ENCODE results near the gene MT1M. TPM values are rescaled to one million over a fixed set of nuclear protein-coding genes. Genes with fewer than 3 reads are reported as not detected.
A peak's percentile ranks its signal among the peaks of the same experiment; 100 is the strongest.
"Not testable (repeated sequence)": the region's sequence is repeated elsewhere in the genome, so short reads cannot be mapped to it uniquely, and the experiment has no call there.

The MT1M gene
- total RNA-seq, 2 donors from 2014 or later = 0.36 TPM; not detected in 1

- Mint-ChIP-seq H3K27ac (peak overlapping the region; percentile 93), H3K9me3 (no peaks in the 10 kb centered on the region), H3K4me3 (peak overlapping the region; percentile 71), H3K4me1 (ENCODE audit: low read depth in 2 of 2) (peaks cover 51 to 56% of the 10 kb centered on the region in 2 donors), H3K36me3 (peaks cover 4% of the 10 kb centered on the region), H3K27me3 (peaks cover 0 to 4% of the 10 kb centered on the region in 2 donors)
- DNase-seq (ENCODE audit: low spot score) = no peak
- ATAC-seq = no peak
These were observed 18.8 kb upstream of the MT1M start for GRCh38 chr16:56613706-56614105.

GRCh38 chr16:56614549-56614991 is 17.9 kb upstream of the MT1M start:
- peak overlapping the region; percentile 93 for H3K27ac Mint-ChIP-seq

GRCh38 chr16:56615353-56615752 is 17.1 kb upstream of the MT1M start:
- Mint-ChIP-seq H3K27me3 (peaks cover 2 to 8% of the 10 kb centered on the region in 2 donors), H3K9me3 (no peaks in the 10 kb centered on the region), H3K36me3 (no peaks in the 10 kb centered on the region), H3K4me1 (ENCODE audit: low read depth in 2 of 2) (peaks cover 36 to 47% of the 10 kb centered on the region in 2 donors), H3K27ac (peak overlapping the region; percentile 93), H3K4me3 (peak overlapping the region; percentile 30)
- ATAC-seq (no peak), DNase-seq (ENCODE audit: low spot score) (no peak)

More at GRCh38 chr16:56614549-56614991, 17.9 kb upstream of the MT1M start:
- Mint-ChIP-seq H3K4me1 (ENCODE audit: low read depth in 2 of 2) (peaks cover 42 to 52% of the 10 kb centered on the region in 2 donors), H3K9me3 (no peaks in the 10 kb centered on the region), H3K27me3 (peaks cover 1 to 8% of the 10 kb centered on the region in 2 donors), H3K36me3 (no peaks in the 10 kb centered on the region), H3K4me3 (peak overlapping the region; percentile 71)
- ATAC-seq = peak; percentile 9 to 79
- no peak for DNase-seq (ENCODE audit: low spot score)

GRCh38 chr16:56616608-56617211 is 15.7 kb upstream of the MT1M start:
- Mint-ChIP-seq H3K4me1 (ENCODE audit: low read depth in 2 of 2) (peaks cover 24 to 34% of the 10 kb centered on the region in 2 donors), H3K27me3 (peaks cover 2 to 8% of the 10 kb centered on the region in 2 donors), H3K4me3 (peak overlapping the region; percentile 61), H3K9me3 (no peaks in the 10 kb centered on the region), H3K27ac (no peak overlapping the region), H3K36me3 (no peaks in the 10 kb centered on the region)
- DNase-seq (ENCODE audit: low spot score) (no peak), ATAC-seq (peak in 1 of 2 donors; percentile 12)

GRCh38 chr16:56617212-56618085 is 15.0 kb upstream of the MT1M start:
- peak; percentile 76 to 95 for ATAC-seq
- H3K27ac Mint-ChIP-seq = peak overlapping the region in 1 of 2 donors; percentile 64
- peaks cover 24 to 31% of the 10 kb centered on the region in 2 donors for H3K4me1 Mint-ChIP-seq (ENCODE audit: low read depth in 2 of 2)
- no peaks in the 10 kb centered on the region for H3K36me3 Mint-ChIP-seq
- no peaks in the 10 kb centered on the region for H3K9me3 Mint-ChIP-seq
- peaks cover 2 to 8% of the 10 kb centered on the region in 2 donors for H3K27me3 Mint-ChIP-seq
- DNase-seq (ENCODE audit: low spot score) = peak; percentile 80
- peak overlapping the region; percentile 61 for H3K4me3 Mint-ChIP-seq

GRCh38 chr16:56618138-56618537 is 14.3 kb upstream of the MT1M start:
- no peak for DNase-seq (ENCODE audit: low spot score)
- Mint-ChIP-seq H3K4me3 (no peak overlapping the region), H3K36me3 (no peaks in the 10 kb centered on the region), H3K27ac (no peak overlapping the region), H3K27me3 (peaks cover 2 to 8% of the 10 kb centered on the region in 2 donors), H3K4me1 (ENCODE audit: low read depth in 2 of 2) (peaks cover 24 to 30% of the 10 kb centered on the region in 2 donors), H3K9me3 (no peaks in the 10 kb centered on the region)
- no peak for ATAC-seq

- peaks cover 9 to 15% of the 10 kb centered on the region in 2 donors for H3K27me3 Mint-ChIP-seq
- peaks cover 14% of the 10 kb centered on the region in 2 donors for H3K4me1 Mint-ChIP-seq (ENCODE audit: low read depth in 2 of 2)
- no peaks in the 10 kb centered on the region for H3K9me3 Mint-ChIP-seq
- DNase-seq (ENCODE audit: low spot score) (no peak), ATAC-seq (no peak)
- H3K4me3 Mint-ChIP-seq = no peak overlapping the region
- no peaks in the 10 kb centered on the region for H3K36me3 Mint-ChIP-seq
- H3K27ac Mint-ChIP-seq = no peak overlapping the region
These were observed 12.0 kb upstream of the MT1M start for GRCh38 chr16:56620339-56620897.

GRCh38 chr16:56621665-56622445 is 10.6 kb upstream of the MT1M start:
- H3K9me3 Mint-ChIP-seq; H3K4me3 Mint-ChIP-seq; DNase-seq (ENCODE audit: low spot score); H3K36me3 Mint-ChIP-seq; ATAC-seq: not testable (repeated sequence)
- peaks cover 10 to 19% of the 10 kb centered on the region in 2 donors for H3K4me1 Mint-ChIP-seq (ENCODE audit: low read depth in 2 of 2)
- H3K27ac Mint-ChIP-seq = peak overlapping the region in 1 of 2 donors; percentile 20
- peaks cover 9 to 15% of the 10 kb centered on the region in 2 donors for H3K27me3 Mint-ChIP-seq

GRCh38 chr16:56623184-56623583 is 9.3 kb upstream of the MT1M start:
- H3K4me1 Mint-ChIP-seq (ENCODE audit: low read depth in 2 of 2) = peaks cover 7 to 15% of the 10 kb centered on the region in 2 donors
- ATAC-seq; H3K4me3 Mint-ChIP-seq; H3K27ac Mint-ChIP-seq; H3K9me3 Mint-ChIP-seq; DNase-seq (ENCODE audit: low spot score); H3K36me3 Mint-ChIP-seq: not testable (repeated sequence)
- peaks cover 9 to 15% of the 10 kb centered on the region in 2 donors for H3K27me3 Mint-ChIP-seq

- no peaks in the 10 kb centered on the region for H3K9me3 Mint-ChIP-seq
These were observed 8.8 kb upstream of the MT1M start for GRCh38 chr16:56623637-56624036.

GRCh38 chr16:56625140-56625942 is 7.1 kb upstream of the MT1M start, which contains the start of gene MT1E:
TSS of gene MT1E (plus strand) at chr16:56625781. CDS start at chr16:56625852, 71 bp downstream.
- peak; percentile 80 for DNase-seq (ENCODE audit: low spot score)
- peaks cover 7 to 16% of the 10 kb centered on the region in 2 donors for H3K27me3 Mint-ChIP-seq

More at GRCh38 chr16:56623637-56624036, 8.8 kb upstream of the MT1M start:
- Mint-ChIP-seq H3K36me3 (no peaks in the 10 kb centered on the region), H3K4me1 (ENCODE audit: low read depth in 2 of 2) (peaks cover 8 to 15% of the 10 kb centered on the region in 2 donors), H3K4me3 (no peak overlapping the region), H3K27ac (no peak overlapping the region), H3K27me3 (peaks cover 9 to 15% of the 10 kb centered on the region in 2 donors)
- DNase-seq (ENCODE audit: low spot score) = no peak
- no peak for ATAC-seq

GRCh38 chr16:56625943-56626654 is 6.4 kb upstream of the MT1M start:
- H3K9me3 Mint-ChIP-seq = no peaks in the 10 kb centered on the region
- no peak for DNase-seq (ENCODE audit: low spot score)
- H3K36me3 Mint-ChIP-seq = no peaks in the 10 kb centered on the region
- H3K4me3 Mint-ChIP-seq = peak overlapping the region; percentile 90
- H3K4me1 Mint-ChIP-seq (ENCODE audit: low read depth in 2 of 2) = peaks cover 10 to 19% of the 10 kb centered on the region in 2 donors
- peaks cover 10 to 20% of the 10 kb centered on the region in 2 donors for H3K27me3 Mint-ChIP-seq
- H3K27ac Mint-ChIP-seq = peak overlapping the region; percentile 65 to 86
- ATAC-seq = peak; percentile 40 to 68

More at GRCh38 chr16:56625140-56625942, 7.1 kb upstream of the MT1M start, which contains the start of gene MT1E:
- Mint-ChIP-seq H3K27ac (peak within 1 kb of the TSS; percentile 65 to 86), H3K4me1 (ENCODE audit: low read depth in 2 of 2) (peaks cover 10 to 19% of the 10 kb centered on the region in 2 donors), H3K9me3 (no peaks in the 10 kb centered on the region), H3K36me3 (no peaks in the 10 kb centered on the region), H3K4me3 (peak within 1 kb of the TSS; percentile 90)
- peak; percentile 96 to 97 for ATAC-seq
